Hepatocyte (in vitro differentiated cells): ENCODE measurements around the gene GLRX2. TPM values are rescaled to one million over a fixed set of nuclear protein-coding genes. Genes with fewer than 3 reads are reported as not detected.
"Not testable (repeated sequence)": the region's sequence is repeated elsewhere in the genome, so short reads cannot be mapped to it uniquely, and the experiment has no call there.

Experiments
- DNase-seq: peaks from one replicate; pipeline ENCODE4 v3.0.0-alpha.2; 2016; ENCODE audit warnings: low spot score
- H2AFZ ChIP-seq: fragments of 200-600 bp; sonication (generic); 2 replicates; pipeline ENCODE4 v1.6.0; 2016; ENCODE audit warnings: antibody characterized with exemption, mild to moderate bottlenecking
- H3K27ac ChIP-seq: fragments of 200-600 bp; sonication (generic); 2 replicates; pipeline ENCODE4 v1.5.1; 2016; ENCODE audit warnings: mild to moderate bottlenecking
- H3K27me3 ChIP-seq: fragments of 200-600 bp; sonication (generic); 2 replicates; pipeline ENCODE4 v1.6.1; 2016
- H3K36me3 ChIP-seq: fragments of 200-600 bp; sonication (generic); replicated peaks from 2 replicates; pipeline ENCODE4 v1.5.1; 2016; ENCODE audit warnings: low read depth; ENCODE audit not compliant: insufficient read depth
- H3K4me1 ChIP-seq: fragments of 200-600 bp; sonication (generic); 2 replicates; pipeline ENCODE4 v1.5.1; 2016; ENCODE audit warnings: mild to moderate bottlenecking, moderate library complexity; ENCODE audit not compliant: insufficient read depth
- H3K4me2 ChIP-seq: fragments of 200-600 bp; sonication (generic); 2 replicates; pipeline ENCODE4 v1.6.0; 2016
- H3K4me3 ChIP-seq: fragments of 200-600 bp; sonication (generic); 2 replicates; pipeline ENCODE4 v1.5.1; 2016; ENCODE audit warnings: mild to moderate bottlenecking
- H3K79me2 ChIP-seq: fragments of 200-600 bp; sonication (generic); 2 replicates; pipeline ENCODE4 v1.6.0; 2017; ENCODE audit warnings: mild to moderate bottlenecking
- H3K9me2 ChIP-seq: fragments of 200-600 bp; sonication (generic); replicated peaks from 2 replicates; pipeline ENCODE4 v1.6.0; 2017; ENCODE audit warnings: mild to moderate bottlenecking; ENCODE audit not compliant: insufficient read depth
- H3K9me3 ChIP-seq: fragments of 200-600 bp; sonication (generic); 2 replicates; pipeline ENCODE4 v1.5.1; 2016; ENCODE audit warnings: low read depth, mild to moderate bottlenecking
- H4K20me1 ChIP-seq: fragments of 200-600 bp; sonication (generic); 2 replicates; pipeline ENCODE4 v1.6.0; 2016; ENCODE audit warnings: mild to moderate bottlenecking; ENCODE audit not compliant: insufficient read depth, poor library complexity, severe bottlenecking
- EZH2 ChIP-seq: fragments of 200-600 bp; sonication (generic); IDR thresholded peaks from 2 replicates; pipeline ENCODE4 v1.6.1; 2016; ENCODE audit warnings: antibody characterized with exemption, mild to moderate bottlenecking, borderline replicate concordance
- EZH2phosphoT487 ChIP-seq: fragments of 200-600 bp; sonication (generic); IDR thresholded peaks from one replicate; pipeline ENCODE4 v1.6.1; 2018; ENCODE audit warnings: antibody characterized with exemption, mild to moderate bottlenecking, low read depth, moderate library complexity; ENCODE audit not compliant: unreplicated experiment, severe bottlenecking
- WGBS: methylation state at CpG from one replicate; pipeline ENCODE4 v1.1.6; 2016; ENCODE audit warnings: low lambda C conversion rate; ENCODE audit errors: missing lambda C conversion rate; 5-methylcytosine and 5-hydroxymethylcytosine counted together
- polyA plus RNA-seq: library from polyadenylated mRNA; unstranded; fragments of >200 nt; fragmentation: Nextera tagmentation; extraction: Ambion mirVana; gene quantifications from 2 replicates; pipeline ENCODE4 v1.2.1, GENCODE V29; 2016
- total RNA-seq: library from RNA; depleted of rRNA; stranded (reverse); fragments of >200 nt; gene quantifications from 2 replicates; pipeline ENCODE4 v1.2.3, GENCODE V29; 2014
- TF ChIP-seq, protein P1 (sequence below): fragments of 200-600 bp; sonication (generic); IDR thresholded peaks from 2 replicates; pipeline ENCODE4 v1.5.1; 2016; ENCODE audit warnings: antibody characterized with exemption, mild to moderate bottlenecking; ENCODE audit not compliant: poor library complexity

GLRX2 gene
- total and polyA plus RNA-seq, 2 experiments from 2014 or later = 20.4 to 41.0 TPM

- TF ChIP-seq EZH2phosphoT487 (no peak), EZH2 (no peak)
- TF ChIP-seq, protein P1, sequence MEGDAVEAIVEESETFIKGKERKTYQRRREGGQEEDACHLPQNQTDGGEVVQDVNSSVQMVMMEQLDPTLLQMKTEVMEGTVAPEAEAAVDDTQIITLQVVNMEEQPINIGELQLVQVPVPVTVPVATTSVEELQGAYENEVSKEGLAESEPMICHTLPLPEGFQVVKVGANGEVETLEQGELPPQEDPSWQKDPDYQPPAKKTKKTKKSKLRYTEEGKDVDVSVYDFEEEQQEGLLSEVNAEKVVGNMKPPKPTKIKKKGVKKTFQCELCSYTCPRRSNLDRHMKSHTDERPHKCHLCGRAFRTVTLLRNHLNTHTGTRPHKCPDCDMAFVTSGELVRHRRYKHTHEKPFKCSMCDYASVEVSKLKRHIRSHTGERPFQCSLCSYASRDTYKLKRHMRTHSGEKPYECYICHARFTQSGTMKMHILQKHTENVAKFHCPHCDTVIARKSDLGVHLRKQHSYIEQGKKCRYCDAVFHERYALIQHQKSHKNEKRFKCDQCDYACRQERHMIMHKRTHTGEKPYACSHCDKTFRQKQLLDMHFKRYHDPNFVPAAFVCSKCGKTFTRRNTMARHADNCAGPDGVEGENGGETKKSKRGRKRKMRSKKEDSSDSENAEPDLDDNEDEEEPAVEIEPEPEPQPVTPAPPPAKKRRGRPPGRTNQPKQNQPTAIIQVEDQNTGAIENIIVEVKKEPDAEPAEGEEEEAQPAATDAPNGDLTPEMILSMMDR = no peak
These were observed 13.0 kb upstream of the GLRX2 start for GRCh38 chr1:193118194-193118593.

GRCh38 chr1:193117167-193117566 is 12.0 kb upstream of the GLRX2 start:
- peaks cover 33% of the 10 kb centered on the region for H3K4me1 ChIP-seq
- not testable (repeated sequence) for H3K9me2 ChIP-seq, H2AFZ ChIP-seq, H3K36me3 ChIP-seq, H3K27ac ChIP-seq, DNase-seq, H3K4me2 ChIP-seq, H3K9me3 ChIP-seq, H3K79me2 ChIP-seq, H3K27me3 ChIP-seq, H4K20me1 ChIP-seq, H3K4me3 ChIP-seq
- WGBS = 90% methylated on average over 6 of the region's 6 CpGs

More at GRCh38 chr1:193118194-193118593, 13.0 kb upstream of the GLRX2 start:
- H3K4me2 ChIP-seq = no peak overlapping the region
- no peaks in the 10 kb centered on the region for H3K36me3 ChIP-seq
- H3K4me3 ChIP-seq = no peak overlapping the region
- WGBS = 91% methylated on average over 3 of the region's 3 CpGs
- H3K27ac ChIP-seq = no peak overlapping the region
- H3K27me3 ChIP-seq = no peaks in the 10 kb centered on the region
- no peak for DNase-seq
- no peaks in the 10 kb centered on the region for H3K9me3 ChIP-seq
- peaks cover 1% of the 10 kb centered on the region for H4K20me1 ChIP-seq
- H3K79me2 ChIP-seq = peaks cover 9% of the 10 kb centered on the region
- no peaks in the 10 kb centered on the region for H3K9me2 ChIP-seq
- no peak overlapping the region for H2AFZ ChIP-seq
- peaks cover 30% of the 10 kb centered on the region for H3K4me1 ChIP-seq

- DNase-seq = peak; percentile 83
- H2AFZ ChIP-seq = peak overlapping the region; percentile 1
- no peak overlapping the region for H3K4me3 ChIP-seq
- TF ChIP-seq, protein P1 = no peak
- TF ChIP-seq EZH2 = no peak
- no peak for TF ChIP-seq EZH2phosphoT487
- H3K79me2 ChIP-seq = no peaks in the 10 kb centered on the region
- H3K4me1 ChIP-seq = peaks cover 33% of the 10 kb centered on the region
- H3K9me3 ChIP-seq = no peaks in the 10 kb centered on the region
- H3K4me2 ChIP-seq = peak overlapping the region; percentile 45
- peak overlapping the region; percentile 79 for H3K27ac ChIP-seq
- no peaks in the 10 kb centered on the region for H3K27me3 ChIP-seq
- 41% methylated on average over 1 of the region's 1 CpG for WGBS
- H4K20me1 ChIP-seq = no peaks in the 10 kb centered on the region
- no peaks in the 10 kb centered on the region for H3K9me2 ChIP-seq
- H3K36me3 ChIP-seq = no peaks in the 10 kb centered on the region
These were observed 10.5 kb upstream of the GLRX2 start for GRCh38 chr1:193115629-193116227.

DNA sequence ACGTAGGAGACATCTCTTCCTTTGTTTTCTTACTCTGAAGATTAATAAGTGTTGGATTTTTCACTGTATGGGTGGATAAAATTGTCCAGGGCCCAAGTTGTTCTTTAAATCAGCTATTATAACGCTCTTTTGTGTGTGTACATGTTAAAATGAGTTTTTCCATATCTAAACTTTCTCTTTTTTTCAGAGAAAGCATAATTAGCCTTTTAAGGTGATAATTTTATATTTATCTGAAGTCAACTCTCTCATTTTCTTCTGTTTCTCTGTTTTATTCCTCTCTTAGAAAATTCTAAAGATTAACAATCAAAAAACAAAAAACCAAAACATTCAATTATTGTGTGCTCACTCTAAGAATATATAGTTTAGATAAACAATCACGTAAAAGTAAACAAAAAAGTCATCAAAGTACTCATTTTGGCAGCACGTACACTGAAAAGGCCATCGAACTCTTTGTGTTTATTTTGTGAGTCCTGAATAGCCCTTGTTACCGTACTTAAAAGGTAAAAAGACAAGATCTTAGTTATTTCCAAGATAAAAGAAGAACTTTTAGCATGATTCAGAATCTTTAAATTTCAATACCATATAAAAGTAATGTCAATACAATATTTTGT is 9.4 kb upstream of the GLRX2 start:
- no peak for DNase-seq
- Histone ChIP-seq H3K9me3 (no peaks in the 10 kb centered on the region), H3K27me3 (no peaks in the 10 kb centered on the region), H3K36me3 (no peaks in the 10 kb centered on the region), H3K4me3 (no peak overlapping the region), H3K27ac (peak overlapping the region; percentile 79), H3K4me1 (peaks cover 33% of the 10 kb centered on the region), H3K79me2 (no peaks in the 10 kb centered on the region), H2AFZ (no peak overlapping the region), H3K4me2 (peak overlapping the region; percentile 2), H4K20me1 (no peaks in the 10 kb centered on the region), H3K9me2 (no peaks in the 10 kb centered on the region)
- TF ChIP-seq EZH2phosphoT487 (no peak), EZH2 (no peak)
- TF ChIP-seq, protein P1 = no peak
- WGBS = 46% methylated on average over 6 of the region's 6 CpGs
